Measurements from ENCODE around the gene CD81.

Gene CD81

GRCh38 chr11:2342557-2342956 is 34.6 kb upstream of the CD81 start:
- DNase-seq (ENCODE audit: low read depth): no peak
- no peak for TF ChIP-seq CTCF (IDR thresholded peaks at IDR 0.05; ENCODE audit: control insufficient read depth, extremely low read depth, insufficient read depth)
- H3K4me3 ChIP-seq (ENCODE audit: low read depth, low read length): no peak overlapping the region

- H3K4me3 ChIP-seq (ENCODE audit: low read depth, low read length): no peak overlapping the region
- no peak for DNase-seq (ENCODE audit: low read depth)
- no peak for TF ChIP-seq CTCF (IDR thresholded peaks at IDR 0.05; ENCODE audit: control insufficient read depth, extremely low read depth, insufficient read depth)
Observed at GRCh38 chr11:2342981-2343380, 34.1 kb upstream of the CD81 start.

GRCh38 chr11:2343502-2343901 is 33.6 kb upstream of the CD81 start:
- H3K4me3 ChIP-seq (ENCODE audit: low read depth, low read length): no peak overlapping the region
- DNase-seq (ENCODE audit: low read depth): no peak
- TF ChIP-seq CTCF (IDR thresholded peaks at IDR 0.05; ENCODE audit: control insufficient read depth, extremely low read depth, insufficient read depth): no peak

GRCh38 chr11:2345050-2345449 is 32.1 kb upstream of the CD81 start:
- TF ChIP-seq CTCF (IDR thresholded peaks at IDR 0.05; ENCODE audit: control insufficient read depth, extremely low read depth, insufficient read depth): no peak
- DNase-seq (ENCODE audit: low read depth): no peak
- H3K4me3 ChIP-seq (ENCODE audit: low read depth, low read length): no peak overlapping the region

GRCh38 chr11:2346014-2346413 is 31.1 kb upstream of the CD81 start:
- TF ChIP-seq CTCF (IDR thresholded peaks at IDR 0.05; ENCODE audit: control insufficient read depth, extremely low read depth, insufficient read depth): no peak
- no peak for DNase-seq (ENCODE audit: low read depth)
- H3K4me3 ChIP-seq (ENCODE audit: low read depth, low read length): no peak overlapping the region

GRCh38 chr11:2346586-2347307 is 30.4 kb upstream of the CD81 start:
- no peak for DNase-seq (ENCODE audit: low read depth)
- H3K4me3 ChIP-seq (ENCODE audit: low read depth, low read length): no peak overlapping the region
- TF ChIP-seq CTCF (IDR thresholded peaks at IDR 0.05; ENCODE audit: control insufficient read depth, extremely low read depth, insufficient read depth): no peak

GRCh38 chr11:2347308-2347830 is 29.7 kb upstream of the CD81 start:
- no peak for TF ChIP-seq CTCF (IDR thresholded peaks at IDR 0.05; ENCODE audit: control insufficient read depth, extremely low read depth, insufficient read depth)
- no peak overlapping the region for H3K4me3 ChIP-seq (ENCODE audit: low read depth, low read length)
- DNase-seq (ENCODE audit: low read depth): no peak

Data from LNCaP clone FGC (cell line).